Sigmoid colon (tissue), 7 donors: Measurements from ENCODE around the gene PCGF2. TPM values are rescaled to one million over a fixed set of nuclear protein-coding genes. Genes with fewer than 3 reads are reported as not detected.

Experiments
- DNase-seq: peaks from one replicate; pipeline ENCODE4 v3.0.0-alpha.2; 2019
- H3K27ac ChIP-seq, 4 donors: fragments of 200-600 bp; sonication (generic); one replicate each; pipeline ENCODE4 v1.5.1; 2016 to 2019; ENCODE audit warnings: mild to moderate bottlenecking in 1 of 4
- H3K27me3 ChIP-seq, 3 donors: fragments of 200-600 bp; sonication (generic); one replicate each; pipeline ENCODE4 v1.5.1; 2019; ENCODE audit warnings: mild to moderate bottlenecking in 1 of 3
- H3K36me3 ChIP-seq, 4 donors: fragments of 200-600 bp; sonication (generic); one replicate each; pipeline ENCODE4 v1.5.1; 2016 to 2019
- H3K4me1 ChIP-seq, 4 donors: fragments of 200-600 bp; sonication (generic); one replicate each; pipeline ENCODE4 v1.5.1; 2017 to 2019
- H3K4me3 ChIP-seq, 4 donors: fragments of 200-600 bp; sonication (generic); one replicate each; pipeline ENCODE4 v1.5.1; 2017 to 2019; ENCODE audit warnings: mild to moderate bottlenecking in 2 of 4, moderate library complexity in 1 of 4
- H3K9me3 ChIP-seq, 4 donors: fragments of 200-600 bp in 3 of 4; sonication (generic) in 3 of 4; one replicate each; pipeline versions ENCODE4 v1.5.1 to v1.6.1; 2013 to 2019
- CTCF ChIP-seq, 4 experiments: fragments of 450-650 bp in 3 of 4; fragments of 200-600 bp in 1 of 4; IDR thresholded peaks; one replicate each; pipeline ENCODE4 v1.5.1; 2016 to 2019; ENCODE audit warnings: antibody characterized with exemption in 4 of 4, mild to moderate bottlenecking in 3 of 4, moderate library complexity in 2 of 4
- EP300 ChIP-seq, 4 donors: sonication (generic); formaldehyde crosslinking; IDR thresholded peaks; one replicate each; pipeline ENCODE4 v1.6.1; 2017; ENCODE audit warnings: antibody characterized with exemption in 4 of 4
- POLR2A ChIP-seq, 2 donors: fragments of 450-650 bp; IDR thresholded peaks; one replicate each; pipeline ENCODE4 v1.6.1; 2016; ENCODE audit warnings: antibody characterized with exemption in 2 of 2, mild to moderate bottlenecking in 2 of 2, moderate library complexity in 2 of 2
- POLR2AphosphoS5 ChIP-seq, 4 donors: sonication (generic); formaldehyde crosslinking; IDR thresholded peaks; one replicate each; pipeline ENCODE4 v1.6.1; 2017; ENCODE audit warnings: antibody characterized with exemption in 4 of 4
- WGBS, 2 donors: extraction: QIAGEN DNeasy Blood & Tissue Kit; methylation state at CpG; one replicate each; pipeline ENCODE4 v1.1.7; 2013; 5-methylcytosine and 5-hydroxymethylcytosine counted together
- intact Hi-C: fragments of 100-400 bp; cut with DNase I; formaldehyde crosslinking; loops from one replicate; pipeline ENCODE4 v1.15.1; 2023
- polyA plus RNA-seq, 3 donors: library from polyadenylated mRNA; stranded (reverse); fragments of 200-250 nt; gene quantifications; one replicate each; pipeline ENCODE4 v1.2.3, GENCODE V29; 2013
- total RNA-seq, 4 donors: library from RNA; depleted of rRNA; stranded (reverse); fragments of >200 nt; gene quantifications; one replicate each; pipeline ENCODE4 v1.1.0, GENCODE V29; 2016
- donor health status: healthy with polysubstance abuse.
- donor health status: Bipolar disorder and iron deficiency.
- donor health status: healthy.

PCGF2 gene
- total and polyA plus RNA-seq, 7 donors = 4.3 to 32.6 (median 8.9) TPM

- Histone ChIP-seq H3K27ac (peak overlapping the region in 1 of 4 donors; percentile 14), H3K4me1 (peaks cover 2 to 33% (median 29%) of the 10 kb centered on the region in 4 donors), H3K27me3 (no peaks in the 10 kb centered on the region), H3K4me3 (no peak overlapping the region), H3K9me3 (no peaks in the 10 kb centered on the region), H3K36me3 (peaks cover 0 to 55% (median 15%) of the 10 kb centered on the region in 4 donors)
- no peak for TF ChIP-seq EP300 (IDR thresholded peaks at IDR 0.05)
- TF ChIP-seq POLR2AphosphoS5 (IDR thresholded peaks at IDR 0.05) = peak in 1 of 4 donors; percentile 20
- TF ChIP-seq CTCF (IDR thresholded peaks at IDR 0.05) = peak; percentile 95 to 99 (median 96)
- 45 to 53% methylated on average over 23 of the region's 23 CpGs for WGBS, 2 donors
- intact Hi-C loops = loop anchor here (1.0 kb wide), 1 partner anchor 58 kb away; no protein-coding TSS in a partner anchor
- DNase-seq = no peak
Observed at GRCh38 chr17:38735161-38735997, 12.8 kb downstream of the PCGF2 start.

DNA sequence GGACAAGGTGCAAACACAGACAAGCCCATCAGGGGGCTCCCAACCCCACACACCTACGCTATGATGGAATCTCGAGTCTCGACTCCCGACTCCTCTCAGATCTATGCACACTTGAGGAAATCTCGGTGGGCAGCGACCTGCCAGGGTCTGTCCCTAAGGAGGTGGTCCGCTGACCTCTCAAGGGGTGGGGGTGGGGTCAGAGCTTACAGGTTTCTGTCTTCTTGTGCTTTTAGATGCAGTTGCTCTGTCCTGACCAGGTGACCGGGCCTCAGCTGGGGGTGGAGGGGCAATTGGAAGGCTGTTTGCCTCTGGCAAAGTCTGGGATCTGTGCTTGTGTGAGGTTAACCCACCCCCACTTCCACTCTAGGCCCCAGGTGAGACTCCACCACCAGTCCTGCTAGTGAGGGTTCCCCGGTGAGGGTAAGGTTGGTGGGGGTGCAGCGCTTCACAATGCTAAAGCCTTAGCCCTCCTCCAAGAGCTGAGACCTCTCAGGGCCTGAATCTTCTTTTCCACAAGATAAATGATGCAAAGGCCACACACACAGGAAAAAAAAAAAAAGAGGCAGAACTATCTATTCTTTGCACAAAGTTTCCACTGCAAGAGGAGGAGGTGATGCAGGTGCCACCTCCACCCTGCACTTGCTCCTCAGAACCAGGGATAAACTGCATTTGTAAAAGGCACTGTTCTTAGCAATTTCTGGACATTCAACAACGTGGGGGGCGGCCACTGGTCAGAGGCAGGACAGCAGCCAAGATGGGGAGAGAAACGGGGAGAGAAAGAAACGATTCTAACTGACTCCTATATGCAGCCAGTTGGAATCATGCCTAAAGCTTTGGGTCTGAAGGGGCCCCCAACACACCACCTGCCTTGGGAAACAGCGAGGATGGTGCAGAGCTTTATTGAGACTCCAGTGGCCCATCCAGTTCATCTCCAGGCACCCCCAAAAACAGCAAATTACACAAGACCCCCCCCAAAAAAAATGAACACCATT, 13.9 kb downstream of the PCGF2 start:
- Histone ChIP-seq H3K4me1 (peaks cover 2 to 39% (median 35%) of the 10 kb centered on the region in 4 donors), H3K36me3 (peaks cover 0 to 47% (median 14%) of the 10 kb centered on the region in 4 donors), H3K9me3 (no peaks in the 10 kb centered on the region), H3K27ac (no peak overlapping the region), H3K27me3 (no peaks in the 10 kb centered on the region), H3K4me3 (no peak overlapping the region)
- no peak for DNase-seq
- 61 to 72% methylated on average over 15 of the region's 15 CpGs for WGBS, 2 donors
- TF ChIP-seq CTCF (IDR thresholded peaks at IDR 0.05) (no peak), EP300 (IDR thresholded peaks at IDR 0.05) (no peak), POLR2AphosphoS5 (IDR thresholded peaks at IDR 0.05) (no peak), POLR2A (IDR thresholded peaks at IDR 0.05) (no peak)
- intact Hi-C loops = loop anchor here (5.0 kb wide), 1 partner anchor 42 kb away; no protein-coding TSS in a partner anchor

- H3K4me3 ChIP-seq = no peak overlapping the region
- intact Hi-C loops = loop anchor here (5.0 kb wide), 1 partner anchor 41 kb away; no protein-coding TSS in a partner anchor
- H3K4me1 ChIP-seq = peaks cover 2 to 45% (median 39%) of the 10 kb centered on the region in 4 donors
- H3K9me3 ChIP-seq = no peaks in the 10 kb centered on the region
- WGBS, 2 donors = 49 to 84% methylated on average over 9 of the region's 9 CpGs
- H3K27ac ChIP-seq = peak overlapping the region in 3 of 4 donors; percentile 2 to 87 (median 10)
- peaks cover 0 to 38% (median 6%) of the 10 kb centered on the region in 4 donors for H3K36me3 ChIP-seq
- H3K27me3 ChIP-seq = no peaks in the 10 kb centered on the region
- TF ChIP-seq POLR2AphosphoS5 (IDR thresholded peaks at IDR 0.05) (no peak), POLR2A (IDR thresholded peaks at IDR 0.05) (no peak), EP300 (IDR thresholded peaks at IDR 0.05) (no peak), CTCF (IDR thresholded peaks at IDR 0.05) (no peak)
- no peak for DNase-seq
Observed at GRCh38 chr17:38733282-38733981, 14.7 kb downstream of the PCGF2 start.
